Fibroblast of mammary gland (primary cell): ENCODE results near the gene TMEM131L.
"Not testable (repeated sequence)": the region's sequence is repeated elsewhere in the genome, so short reads cannot be mapped to it uniquely, and the experiment has no call there.

Experiments used
- DNase-seq: peaks from one replicate; pipeline ENCODE4 v3.0.0-alpha.2; 2010; ENCODE audit warnings: low read depth
- H3K4me3 ChIP-seq: 2 replicates; pipeline ENCODE4 v1.5.1; 2011; ENCODE audit warnings: low read depth, mild to moderate bottlenecking, low read length, moderate library complexity; ENCODE audit not compliant: control insufficient read depth
- TF ChIP-seq, protein P1 (sequence below): conservative IDR thresholded peaks from 2 replicates; pipeline ENCODE4 v1.5.1; 2011; ENCODE audit warnings: low read depth, low read length, inconsistent platforms; ENCODE audit not compliant: control insufficient read depth, insufficient read depth

Gene TMEM131L

DNA sequence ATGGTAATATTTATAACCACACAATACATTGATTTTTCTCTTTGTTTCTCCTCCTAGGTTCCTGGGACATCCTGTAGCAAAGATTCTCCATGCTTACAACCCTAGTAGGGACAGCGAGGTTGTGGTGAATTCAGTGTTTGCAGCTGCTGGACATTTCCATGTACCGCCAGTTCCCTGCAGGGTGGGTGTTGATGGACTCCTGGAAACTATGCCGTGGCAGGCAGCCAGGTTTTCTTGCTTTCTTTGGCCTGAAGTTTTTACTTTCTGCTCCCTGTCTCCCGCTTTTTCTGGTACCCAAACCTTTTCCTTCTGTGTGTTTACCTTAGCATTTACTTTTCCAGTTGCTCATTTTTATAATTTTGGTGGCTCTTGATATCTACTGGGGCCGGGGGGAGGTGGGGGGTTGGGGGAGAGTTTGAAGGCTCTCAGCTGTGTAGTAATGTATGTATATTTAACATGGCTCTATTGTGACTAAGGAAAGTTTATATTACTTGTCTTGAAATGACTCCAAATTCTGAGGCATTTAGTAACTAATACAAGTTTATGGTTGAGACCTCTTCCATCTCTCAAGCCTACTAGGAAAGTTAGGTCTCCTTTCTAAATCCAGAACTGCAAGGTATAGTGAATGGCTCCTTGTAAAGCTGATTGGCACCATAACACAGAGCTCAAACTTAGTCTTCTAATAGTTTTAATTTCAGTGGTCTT, 89.7 kb downstream of the TMEM131L start:
- no peak overlapping the region for H3K4me3 ChIP-seq
- DNase-seq = peak; percentile 78
- TF ChIP-seq, protein P1, sequence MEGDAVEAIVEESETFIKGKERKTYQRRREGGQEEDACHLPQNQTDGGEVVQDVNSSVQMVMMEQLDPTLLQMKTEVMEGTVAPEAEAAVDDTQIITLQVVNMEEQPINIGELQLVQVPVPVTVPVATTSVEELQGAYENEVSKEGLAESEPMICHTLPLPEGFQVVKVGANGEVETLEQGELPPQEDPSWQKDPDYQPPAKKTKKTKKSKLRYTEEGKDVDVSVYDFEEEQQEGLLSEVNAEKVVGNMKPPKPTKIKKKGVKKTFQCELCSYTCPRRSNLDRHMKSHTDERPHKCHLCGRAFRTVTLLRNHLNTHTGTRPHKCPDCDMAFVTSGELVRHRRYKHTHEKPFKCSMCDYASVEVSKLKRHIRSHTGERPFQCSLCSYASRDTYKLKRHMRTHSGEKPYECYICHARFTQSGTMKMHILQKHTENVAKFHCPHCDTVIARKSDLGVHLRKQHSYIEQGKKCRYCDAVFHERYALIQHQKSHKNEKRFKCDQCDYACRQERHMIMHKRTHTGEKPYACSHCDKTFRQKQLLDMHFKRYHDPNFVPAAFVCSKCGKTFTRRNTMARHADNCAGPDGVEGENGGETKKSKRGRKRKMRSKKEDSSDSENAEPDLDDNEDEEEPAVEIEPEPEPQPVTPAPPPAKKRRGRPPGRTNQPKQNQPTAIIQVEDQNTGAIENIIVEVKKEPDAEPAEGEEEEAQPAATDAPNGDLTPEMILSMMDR = no peak

DNA sequence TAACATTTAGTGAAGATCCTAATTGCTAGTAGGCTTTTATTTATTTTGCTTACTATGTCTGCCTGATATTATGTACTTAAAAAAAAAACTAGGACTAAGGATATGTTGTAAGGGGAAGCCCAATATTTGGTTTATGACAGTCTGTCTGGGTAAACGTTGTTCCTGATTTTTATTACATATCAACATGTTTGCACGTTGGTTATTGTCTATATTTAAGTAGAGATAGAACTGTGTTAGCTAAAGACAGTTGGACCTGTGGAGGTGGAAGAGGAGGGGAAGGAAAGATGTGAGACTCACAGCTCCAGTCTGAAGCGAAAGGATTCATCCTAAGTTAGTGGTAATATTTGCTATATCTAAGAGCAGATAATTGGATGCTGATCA, 90.3 kb downstream of the TMEM131L start:
- no peak for DNase-seq
- no peak overlapping the region for H3K4me3 ChIP-seq
- TF ChIP-seq, protein P1 = no peak

DNA sequence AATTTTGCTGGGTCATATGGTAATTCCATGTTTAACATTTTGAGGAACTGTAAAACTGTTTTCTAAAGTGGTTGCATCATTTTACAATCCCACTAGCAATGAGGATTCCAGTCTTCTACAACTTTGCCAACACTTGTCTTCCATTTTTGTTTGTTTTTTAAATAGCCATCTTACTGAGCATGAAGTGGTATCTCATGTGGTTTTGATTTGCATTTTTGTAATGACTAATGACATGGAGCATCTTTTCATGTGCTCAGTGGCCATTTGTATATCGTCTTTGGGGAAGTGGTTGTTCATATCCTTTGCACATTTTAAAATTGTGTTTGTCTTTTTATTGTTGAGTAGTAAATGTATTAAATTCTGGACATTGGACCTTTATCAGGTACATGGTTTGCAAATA, 94.7 kb downstream of the TMEM131L start:
- peak; percentile 55 for DNase-seq

DNA sequence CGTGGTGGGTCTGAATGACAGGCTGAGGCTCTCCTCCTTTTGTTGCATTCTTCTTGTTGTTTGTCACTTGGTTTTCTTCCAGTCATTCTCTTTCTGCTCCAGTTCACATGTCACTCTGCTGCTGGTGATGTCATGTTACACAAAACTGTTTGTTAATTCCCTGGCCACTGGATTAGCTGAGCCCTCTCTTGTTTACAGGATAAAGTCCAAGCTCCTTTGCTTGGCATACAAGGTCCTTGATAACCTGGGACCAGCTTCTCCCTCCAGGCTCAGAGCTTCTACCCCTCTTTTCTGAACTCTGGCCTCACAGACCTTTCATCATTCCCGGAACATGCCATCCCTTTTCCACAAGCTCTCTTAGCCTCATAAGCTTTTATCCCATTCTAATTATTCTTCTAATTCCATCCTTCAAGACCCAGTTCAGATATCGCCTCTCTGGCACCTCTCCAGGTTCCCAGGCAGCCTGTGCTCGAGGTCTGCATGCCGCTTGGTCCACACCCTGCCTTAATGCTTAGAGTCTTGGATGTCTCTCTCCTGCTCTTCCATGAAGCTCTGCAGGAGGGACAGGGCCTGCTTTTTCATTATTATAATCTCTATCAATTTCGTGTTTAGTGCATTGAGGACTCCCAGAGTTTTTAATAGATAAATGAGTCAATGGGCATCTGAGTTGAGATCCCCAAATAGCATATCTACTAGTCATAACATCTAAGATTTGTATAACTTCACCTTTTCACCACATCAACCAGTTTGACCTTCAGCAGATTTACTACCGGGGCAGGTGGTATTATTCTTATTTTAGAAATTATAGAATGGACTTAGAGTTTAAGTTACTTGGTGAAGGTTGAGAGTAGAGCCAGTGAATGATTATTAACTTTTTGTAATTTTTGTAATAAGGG, 98.7 kb downstream of the TMEM131L start:
- TF ChIP-seq, protein P1 = no peak
- no peak overlapping the region for H3K4me3 ChIP-seq
- DNase-seq = peak; percentile 40

More for the DNA sequence above, 94.7 kb downstream of the TMEM131L start:
- no peak overlapping the region for H3K4me3 ChIP-seq
- TF ChIP-seq, protein P1 = no peak

DNA sequence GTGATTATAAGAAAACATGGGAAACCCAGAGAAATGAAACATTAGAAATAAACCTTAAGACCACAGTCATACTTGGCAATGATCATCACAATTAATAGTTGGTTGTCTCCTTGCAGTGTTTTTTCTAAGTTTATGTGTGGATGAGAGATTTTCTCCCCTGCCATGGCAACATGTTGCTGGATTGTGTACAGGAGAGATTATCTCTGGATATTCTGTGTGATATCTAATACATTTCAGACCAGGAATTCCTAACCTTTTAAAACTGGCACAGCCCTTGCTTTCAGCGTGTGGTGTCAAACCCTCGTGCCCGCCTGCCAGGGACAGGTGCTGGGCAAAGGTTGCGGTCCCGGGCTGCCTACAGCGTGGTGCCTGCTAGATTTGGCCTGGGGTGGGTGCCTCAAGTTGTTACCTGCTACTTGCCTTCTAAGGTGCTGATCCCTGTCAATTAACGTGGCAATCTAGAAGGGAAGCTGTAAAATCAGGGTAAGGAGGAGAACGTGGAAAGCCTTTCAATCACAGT, 100.5 kb downstream of the TMEM131L start:
- DNase-seq = no peak
- TF ChIP-seq, protein P1 = no peak
- H3K4me3 ChIP-seq = no peak overlapping the region

DNA sequence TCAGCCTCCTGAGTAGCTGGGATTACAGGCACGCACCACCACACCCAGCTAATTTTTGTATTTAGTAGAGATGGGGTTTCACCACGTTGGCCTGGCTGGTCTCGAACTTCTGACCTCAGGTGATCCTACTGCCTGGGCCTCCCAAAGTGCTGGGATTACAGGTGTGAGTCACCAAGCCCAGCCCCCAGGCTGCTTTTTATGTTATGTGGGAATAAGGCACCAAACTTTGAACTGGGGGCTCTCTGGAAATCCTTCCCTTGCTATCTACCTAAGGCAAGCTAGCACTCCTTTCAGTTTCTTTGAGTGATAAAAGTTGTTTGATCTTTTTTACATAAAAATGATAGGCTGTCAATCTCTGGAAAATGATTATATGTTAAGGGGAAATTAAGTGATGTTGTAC, 101.5 kb downstream of the TMEM131L start:
- H3K4me3 ChIP-seq, DNase-seq: not testable (repeated sequence)

DNA sequence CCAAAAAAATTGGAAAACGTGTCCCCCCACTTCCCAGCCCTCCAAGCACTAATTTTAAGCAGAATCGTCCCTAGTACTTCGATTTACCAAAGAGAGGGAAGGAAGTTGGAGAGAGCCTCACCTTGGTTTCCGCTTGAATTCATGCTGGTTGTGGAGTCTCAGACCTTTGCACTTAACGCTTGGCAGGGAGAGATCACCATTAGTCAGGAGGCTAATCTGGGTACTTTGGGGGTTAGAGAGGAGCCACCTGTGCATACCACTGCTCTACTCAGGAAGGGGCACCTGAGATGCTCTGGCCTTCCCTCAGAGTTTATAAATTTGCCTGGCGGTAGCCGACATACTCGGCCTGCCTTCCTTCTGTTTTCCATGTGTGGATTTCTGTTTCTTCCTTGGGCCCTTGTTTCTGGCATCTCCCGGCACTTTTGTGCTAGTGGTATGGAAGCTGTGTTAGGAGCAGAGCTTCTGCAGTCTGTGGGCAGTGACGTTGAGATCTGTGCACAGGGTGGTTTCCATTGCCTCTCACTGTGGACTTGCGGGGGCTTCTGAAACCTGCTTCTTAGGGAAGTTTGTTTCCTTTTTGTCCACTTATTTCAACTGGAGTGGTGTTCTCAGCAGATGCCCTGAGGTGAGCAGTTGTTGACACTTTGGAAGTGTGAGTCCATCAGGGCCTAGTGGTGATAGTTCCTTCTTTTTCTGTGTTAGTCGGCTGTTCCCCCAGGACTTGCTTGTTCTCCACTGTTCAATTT, 104.2 kb downstream of the TMEM131L start:
- TF ChIP-seq, protein P1 = no peak
- H3K4me3 ChIP-seq = no peak overlapping the region
- no peak for DNase-seq
